ENCODE results near the gene P2RY6. TPM values are rescaled to one million over a fixed set of nuclear protein-coding genes. Genes with fewer than 3 reads are reported as not detected.

The P2RY6 gene
- total RNA-seq, 1 donor = 1.2 TPM

- no peak overlapping the region for H3K4me3 ChIP-seq (ENCODE audit: low read depth, low read length)
- no peak for TF ChIP-seq CTCF (IDR thresholded peaks at IDR 0.05; ENCODE audit: insufficient read depth, low read length)
- no peak for DNase-seq (ENCODE audit: low read depth)
These were observed 25.1 kb downstream of the P2RY6 start for GRCh38 chr11:73297231-73297590.

- no peak for DNase-seq (ENCODE audit: low read depth)
- no peak overlapping the region for H3K4me3 ChIP-seq (ENCODE audit: low read depth, low read length)
- no peak for TF ChIP-seq CTCF (IDR thresholded peaks at IDR 0.05; ENCODE audit: insufficient read depth, low read length)
These were observed 25.6 kb downstream of the P2RY6 start for GRCh38 chr11:73297702-73298101.

GRCh38 chr11:73298233-73298632 lies 26.1 kb downstream of the P2RY6 start:
- H3K4me3 ChIP-seq (ENCODE audit: low read depth, low read length) = no peak overlapping the region
- TF ChIP-seq CTCF (IDR thresholded peaks at IDR 0.05; ENCODE audit: insufficient read depth, low read length) = no peak
- DNase-seq (ENCODE audit: low read depth) = no peak

- no peak for DNase-seq (ENCODE audit: low read depth)
- no peak overlapping the region for H3K4me3 ChIP-seq (ENCODE audit: low read depth, low read length)
- no peak for TF ChIP-seq CTCF (IDR thresholded peaks at IDR 0.05; ENCODE audit: insufficient read depth, low read length)
These were observed 27.6 kb downstream of the P2RY6 start for GRCh38 chr11:73299751-73300150.

- no peak overlapping the region for H3K4me3 ChIP-seq (ENCODE audit: low read depth, low read length)
These were observed 34.1 kb downstream of the P2RY6 start for GRCh38 chr11:73306069-73306841.

GRCh38 chr11:73306977-73307322 lies 34.8 kb downstream of the P2RY6 start:
- TF ChIP-seq CTCF (IDR thresholded peaks at IDR 0.05; ENCODE audit: insufficient read depth, low read length) = no peak
- H3K4me3 ChIP-seq (ENCODE audit: low read depth, low read length) = peak overlapping the region; percentile 58
- DNase-seq (ENCODE audit: low read depth) = no peak

More at GRCh38 chr11:73306069-73306841, 34.1 kb downstream of the P2RY6 start:
- no peak for DNase-seq (ENCODE audit: low read depth)
- TF ChIP-seq CTCF (IDR thresholded peaks at IDR 0.05; ENCODE audit: insufficient read depth, low read length) = peak; percentile 7

All from fibroblast of the aortic adventitia (primary cell).